ENCODE data around the gene SEZ6L. TPM values are rescaled to one million over a fixed set of nuclear protein-coding genes. Genes with fewer than 3 reads are reported as not detected.

SEZ6L gene
- total RNA-seq, 1 experiment from 2014 or later, result not detected

GRCh38 chr22:26170795-26171580 is 1.7 kb downstream of the SEZ6L start:
- in situ Hi-C loops (cut with HindIII; ENCODE audit: low pct_unique_long_range_greater_than_20kb, low sequenced_read_pairs), result no loop called here

GRCh38 chr22:26172389-26172990 is 3.2 kb downstream of the SEZ6L start:
- in situ Hi-C loops (cut with HindIII; ENCODE audit: low pct_unique_long_range_greater_than_20kb, low sequenced_read_pairs), result no loop called here
- DNase-seq (ENCODE audit: low read depth, low spot score), result peak; percentile 68

More at GRCh38 chr22:26170795-26171580, 1.7 kb downstream of the SEZ6L start:
- DNase-seq (ENCODE audit: low read depth, low spot score), result no peak

GRCh38 chr22:26174280-26174679 is 5.0 kb downstream of the SEZ6L start:
- DNase-seq (ENCODE audit: low read depth, low spot score), result peak; percentile 37
- in situ Hi-C loops (cut with HindIII; ENCODE audit: low pct_unique_long_range_greater_than_20kb, low sequenced_read_pairs), result no loop called here

GRCh38 chr22:26182723-26183122 is 13.5 kb downstream of the SEZ6L start:
- no peak for DNase-seq (ENCODE audit: low read depth, low spot score)

GRCh38 chr22:26185190-26185589 is 15.9 kb downstream of the SEZ6L start:
- DNase-seq (ENCODE audit: low read depth, low spot score), result no peak
- in situ Hi-C loops (cut with HindIII; ENCODE audit: low pct_unique_long_range_greater_than_20kb, low sequenced_read_pairs), result no loop called here

More at GRCh38 chr22:26182723-26183122, 13.5 kb downstream of the SEZ6L start:
- in situ Hi-C loops (cut with HindIII; ENCODE audit: low pct_unique_long_range_greater_than_20kb, low sequenced_read_pairs), result no loop called here

GRCh38 chr22:26188341-26188740 is 19.1 kb downstream of the SEZ6L start:
- DNase-seq (ENCODE audit: low read depth, low spot score), result no peak
- in situ Hi-C loops (cut with HindIII; ENCODE audit: low pct_unique_long_range_greater_than_20kb, low sequenced_read_pairs), result no loop called here

- in situ Hi-C loops (cut with HindIII; ENCODE audit: low pct_unique_long_range_greater_than_20kb, low sequenced_read_pairs), result no loop called here
These were observed 25.1 kb downstream of the SEZ6L start for GRCh38 chr22:26194313-26194712.

GRCh38 chr22:26194877-26195276 is 25.6 kb downstream of the SEZ6L start:
- DNase-seq (ENCODE audit: low read depth, low spot score), result no peak
- in situ Hi-C loops (cut with HindIII; ENCODE audit: low pct_unique_long_range_greater_than_20kb, low sequenced_read_pairs), result no loop called here

More at GRCh38 chr22:26194313-26194712, 25.1 kb downstream of the SEZ6L start:
- DNase-seq (ENCODE audit: low read depth, low spot score), result no peak

- DNase-seq (ENCODE audit: low read depth, low spot score), result no peak
- in situ Hi-C loops (cut with HindIII; ENCODE audit: low pct_unique_long_range_greater_than_20kb, low sequenced_read_pairs), result no loop called here
These were observed 27.4 kb downstream of the SEZ6L start for GRCh38 chr22:26196657-26197056.

- DNase-seq (ENCODE audit: low read depth, low spot score), result no peak
- in situ Hi-C loops (cut with HindIII; ENCODE audit: low pct_unique_long_range_greater_than_20kb, low sequenced_read_pairs), result no loop called here
These were observed 28.2 kb downstream of the SEZ6L start for GRCh38 chr22:26197425-26197824.

GRCh38 chr22:26199665-26200064 is 30.4 kb downstream of the SEZ6L start:
- in situ Hi-C loops (cut with HindIII; ENCODE audit: low pct_unique_long_range_greater_than_20kb, low sequenced_read_pairs), result no loop called here
- DNase-seq (ENCODE audit: low read depth, low spot score), result peak; percentile 10

GRCh38 chr22:26202280-26202924 is 33.1 kb downstream of the SEZ6L start:
- DNase-seq (ENCODE audit: low read depth, low spot score), result no peak
- in situ Hi-C loops (cut with HindIII; ENCODE audit: low pct_unique_long_range_greater_than_20kb, low sequenced_read_pairs), result no loop called here

GRCh38 chr22:26205494-26205893 is 36.2 kb downstream of the SEZ6L start:
- in situ Hi-C loops (cut with HindIII; ENCODE audit: low pct_unique_long_range_greater_than_20kb, low sequenced_read_pairs), result no loop called here

GRCh38 chr22:26210334-26210733 is 41.1 kb downstream of the SEZ6L start:
- in situ Hi-C loops (cut with HindIII; ENCODE audit: low pct_unique_long_range_greater_than_20kb, low sequenced_read_pairs), result no loop called here
- no peak for DNase-seq (ENCODE audit: low read depth, low spot score)

More at GRCh38 chr22:26205494-26205893, 36.2 kb downstream of the SEZ6L start:
- DNase-seq (ENCODE audit: low read depth, low spot score), result no peak

GRCh38 chr22:26213826-26214225 is 44.6 kb downstream of the SEZ6L start:
- no peak for DNase-seq (ENCODE audit: low read depth, low spot score)
- in situ Hi-C loops (cut with HindIII; ENCODE audit: low pct_unique_long_range_greater_than_20kb, low sequenced_read_pairs), result no loop called here

- in situ Hi-C loops (cut with HindIII; ENCODE audit: low pct_unique_long_range_greater_than_20kb, low sequenced_read_pairs), result no loop called here
- DNase-seq (ENCODE audit: low read depth, low spot score), result no peak
These were observed 45.2 kb downstream of the SEZ6L start for GRCh38 chr22:26214466-26214865.

- in situ Hi-C loops (cut with HindIII; ENCODE audit: low pct_unique_long_range_greater_than_20kb, low sequenced_read_pairs), result no loop called here
These were observed 46.5 kb downstream of the SEZ6L start for GRCh38 chr22:26215736-26216135.

GRCh38 chr22:26225207-26225606 is 55.9 kb downstream of the SEZ6L start:
- DNase-seq (ENCODE audit: low read depth, low spot score), result no peak
- in situ Hi-C loops (cut with HindIII; ENCODE audit: low pct_unique_long_range_greater_than_20kb, low sequenced_read_pairs), result no loop called here

More at GRCh38 chr22:26215736-26216135, 46.5 kb downstream of the SEZ6L start:
- no peak for DNase-seq (ENCODE audit: low read depth, low spot score)

All from SK-MEL-5 (cell line).